CD4-positive, alpha-beta T cell treated with Interleukin-6 at 100 ng/mL for 8 hours (primary cell): ENCODE results near the gene SMOC2.

Source experiments
- DNase-seq: peaks from one replicate; pipeline ENCODE4 v3.0.0-alpha.2; 2020; ENCODE audit warnings: mixed read lengths, low spot score

Gene SMOC2, protein sequence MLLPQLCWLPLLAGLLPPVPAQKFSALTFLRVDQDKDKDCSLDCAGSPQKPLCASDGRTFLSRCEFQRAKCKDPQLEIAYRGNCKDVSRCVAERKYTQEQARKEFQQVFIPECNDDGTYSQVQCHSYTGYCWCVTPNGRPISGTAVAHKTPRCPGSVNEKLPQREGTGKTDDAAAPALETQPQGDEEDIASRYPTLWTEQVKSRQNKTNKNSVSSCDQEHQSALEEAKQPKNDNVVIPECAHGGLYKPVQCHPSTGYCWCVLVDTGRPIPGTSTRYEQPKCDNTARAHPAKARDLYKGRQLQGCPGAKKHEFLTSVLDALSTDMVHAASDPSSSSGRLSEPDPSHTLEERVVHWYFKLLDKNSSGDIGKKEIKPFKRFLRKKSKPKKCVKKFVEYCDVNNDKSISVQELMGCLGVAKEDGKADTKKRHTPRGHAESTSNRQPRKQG

DNA sequence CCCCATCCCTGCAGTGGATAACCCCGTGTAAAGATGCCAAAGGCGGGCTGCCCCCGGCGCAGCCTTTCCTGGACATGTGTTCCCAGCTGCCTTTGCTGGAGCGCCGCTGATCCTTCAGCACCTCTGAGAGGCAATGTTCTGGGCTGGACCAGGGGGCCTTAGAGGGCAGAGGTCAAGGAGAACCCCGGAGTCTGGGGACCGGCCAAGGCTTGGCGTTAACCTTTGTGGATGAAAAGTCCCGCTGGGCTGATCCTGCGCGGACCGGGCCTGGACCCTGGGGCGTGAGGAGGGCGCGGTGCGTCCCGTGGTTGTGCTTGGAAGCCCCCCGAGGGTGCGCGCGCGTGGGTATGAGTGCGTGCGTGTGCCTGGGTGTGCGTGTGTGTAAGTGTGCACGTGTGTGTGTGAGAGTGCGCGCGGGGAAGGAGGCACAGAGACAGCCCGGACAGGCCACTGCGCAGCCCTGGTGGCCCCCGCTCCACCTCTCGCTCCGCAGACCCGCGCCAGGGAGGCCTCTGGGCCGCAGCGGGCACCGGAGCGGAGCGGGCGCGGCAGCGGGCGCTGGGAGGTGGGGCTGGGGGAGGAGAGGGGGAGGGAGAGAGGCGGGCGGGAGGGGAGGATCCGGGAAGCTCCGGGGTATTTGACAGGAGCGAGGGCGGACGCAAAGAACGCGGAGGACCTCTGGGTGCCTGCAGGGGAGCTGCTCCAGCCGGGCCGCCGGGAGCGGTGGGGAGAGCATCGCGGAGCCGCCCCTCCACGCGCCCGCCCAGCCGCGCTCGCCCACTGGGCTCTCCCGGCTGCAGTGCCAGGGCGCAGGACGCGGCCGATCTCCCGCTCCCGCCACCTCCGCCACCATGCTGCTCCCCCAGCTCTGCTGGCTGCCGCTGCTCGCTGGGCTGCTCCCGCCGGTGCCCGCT is at the start of gene SMOC2:
SMOC2 (plus strand) TSS at position 665 of the 914 bp plus-strand sequence; CDS start at position 852, 187 bp downstream.
- DNase-seq: no peak

DNA sequence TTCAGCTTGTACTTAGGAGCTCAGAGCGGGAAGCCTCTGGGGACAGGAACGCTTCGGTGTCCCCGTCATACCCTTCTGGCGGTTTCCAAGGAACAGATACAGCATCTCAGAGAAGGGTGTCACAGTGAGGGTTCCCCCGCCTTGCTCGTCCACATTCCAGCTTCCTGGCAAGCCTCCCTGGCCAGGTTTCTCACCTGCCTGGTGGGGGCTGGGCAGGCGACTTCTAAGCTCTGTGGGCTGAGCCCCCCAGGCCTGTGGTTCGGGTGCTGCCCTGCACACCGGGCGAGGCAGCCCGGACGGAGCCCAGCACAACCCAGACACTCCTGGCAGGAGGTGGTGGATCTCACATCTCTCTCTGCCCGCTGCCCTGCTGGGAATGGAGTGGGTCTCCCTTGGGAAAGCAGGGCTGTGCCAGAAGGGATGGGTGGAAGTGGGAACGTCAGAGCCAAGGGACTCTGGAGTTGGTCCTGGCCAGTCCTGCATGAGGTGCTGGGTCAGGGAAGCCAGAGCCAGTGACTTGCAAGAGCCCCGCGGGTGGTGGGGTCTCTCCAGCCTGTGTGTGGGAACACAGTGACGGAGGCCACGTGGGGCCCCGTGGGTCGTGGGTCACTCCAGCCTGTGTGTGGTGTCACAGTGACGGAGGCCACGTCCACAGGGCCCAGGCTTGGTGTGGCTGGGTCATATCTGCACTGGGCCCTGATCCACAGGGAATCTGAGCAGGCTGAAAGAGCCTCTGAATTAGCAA is 47.7 kb upstream of the SMOC2 start:
- DNase-seq: no peak

DNA sequence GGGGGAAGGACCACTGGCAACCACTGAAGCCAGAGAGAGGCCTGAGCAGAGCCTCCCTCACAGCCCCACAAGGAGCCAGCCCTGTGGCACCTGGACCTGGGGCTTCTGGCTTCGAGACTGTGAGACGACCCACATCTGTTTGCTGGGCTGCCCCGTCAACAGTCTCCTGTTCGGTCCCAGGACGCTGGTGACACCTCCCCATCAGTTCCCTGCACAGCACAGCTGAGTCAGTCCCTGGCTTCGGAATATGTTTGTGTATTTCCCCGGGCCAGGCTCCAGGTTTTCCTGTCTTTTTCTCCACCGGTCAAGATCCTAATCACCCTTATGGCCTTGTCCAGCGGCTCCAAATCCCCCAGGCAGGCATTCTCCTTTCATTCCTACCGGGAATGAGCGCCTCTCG is 46.4 kb upstream of the SMOC2 start:
- no peak for DNase-seq

DNA sequence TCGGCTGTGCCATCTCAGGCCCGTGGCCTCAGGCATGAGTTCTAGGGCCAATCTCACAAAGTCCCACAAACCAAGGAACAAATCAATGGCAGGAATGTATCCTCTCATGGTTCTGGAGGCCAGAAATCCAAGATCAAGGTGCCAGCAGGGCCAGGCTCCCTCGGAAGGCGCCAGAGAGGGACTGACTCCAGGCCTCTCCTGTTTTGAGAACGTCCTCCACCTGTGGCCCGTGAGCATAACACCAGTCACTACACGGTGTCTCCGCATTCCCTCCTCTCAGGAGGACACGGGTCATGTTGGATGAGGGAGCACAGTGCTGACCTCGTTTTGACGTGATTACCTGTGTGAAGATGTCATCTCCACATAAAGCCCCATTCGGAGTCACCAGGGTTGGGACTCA is 45.0 kb upstream of the SMOC2 start:
- no peak for DNase-seq

DNA sequence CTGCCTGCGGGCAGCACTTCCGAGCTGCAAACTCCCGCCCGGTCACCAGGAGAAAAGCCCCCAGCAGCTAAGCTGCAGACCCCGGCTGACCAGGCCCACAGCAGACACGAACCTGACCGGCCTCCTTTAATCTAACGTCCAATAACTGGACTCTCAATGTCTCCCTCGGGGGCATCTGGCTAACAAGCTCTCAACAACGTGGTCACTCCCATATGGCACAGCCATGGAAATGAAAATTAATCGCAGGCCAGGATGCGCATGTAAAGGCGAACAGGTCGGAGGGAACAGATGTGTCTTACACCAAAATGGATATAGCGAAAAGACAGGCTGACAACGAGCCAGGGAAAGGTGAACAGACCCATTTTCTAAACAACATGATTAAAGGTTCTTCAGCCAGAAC is 44.4 kb upstream of the SMOC2 start:
- DNase-seq: no peak

DNA sequence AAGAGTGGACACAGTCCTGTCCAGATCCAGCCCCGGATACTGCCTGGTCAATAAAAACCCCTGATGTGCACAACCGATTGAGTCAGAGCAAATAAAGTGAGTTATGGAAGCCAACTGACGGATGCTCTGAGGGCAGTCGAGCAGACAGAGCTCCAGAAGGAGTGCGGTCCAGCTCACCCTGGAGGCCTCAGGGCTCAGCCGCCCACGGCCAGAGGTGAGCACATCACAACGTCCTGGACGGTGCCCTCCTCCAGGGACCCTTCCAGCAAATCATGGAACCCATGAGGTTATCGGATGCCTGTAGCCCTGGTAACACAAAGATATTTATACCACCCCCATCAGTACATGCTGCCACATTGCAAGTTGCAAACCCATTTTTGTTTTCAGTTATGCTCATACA is 44.0 kb upstream of the SMOC2 start:
- no peak for DNase-seq

DNA sequence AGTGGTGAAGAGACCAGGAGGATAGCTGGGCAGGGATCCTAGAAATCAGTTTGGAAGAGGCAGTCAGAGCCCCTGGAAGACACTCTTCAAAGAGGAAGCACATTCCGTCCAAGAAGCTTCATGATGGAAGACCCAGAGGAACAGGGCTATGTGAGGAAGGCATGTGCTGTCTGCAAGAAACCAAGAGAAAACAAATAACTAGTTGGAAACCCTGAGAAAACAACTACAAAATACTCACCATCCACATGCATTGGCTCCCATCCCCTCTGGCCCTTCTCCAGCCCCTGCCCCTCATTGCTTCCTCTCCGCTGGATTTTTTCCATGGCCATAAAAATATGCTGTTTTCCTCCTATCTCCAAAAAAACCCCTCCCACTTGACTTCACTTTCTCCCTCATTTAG is 40.9 kb upstream of the SMOC2 start:
- DNase-seq: no peak

DNA sequence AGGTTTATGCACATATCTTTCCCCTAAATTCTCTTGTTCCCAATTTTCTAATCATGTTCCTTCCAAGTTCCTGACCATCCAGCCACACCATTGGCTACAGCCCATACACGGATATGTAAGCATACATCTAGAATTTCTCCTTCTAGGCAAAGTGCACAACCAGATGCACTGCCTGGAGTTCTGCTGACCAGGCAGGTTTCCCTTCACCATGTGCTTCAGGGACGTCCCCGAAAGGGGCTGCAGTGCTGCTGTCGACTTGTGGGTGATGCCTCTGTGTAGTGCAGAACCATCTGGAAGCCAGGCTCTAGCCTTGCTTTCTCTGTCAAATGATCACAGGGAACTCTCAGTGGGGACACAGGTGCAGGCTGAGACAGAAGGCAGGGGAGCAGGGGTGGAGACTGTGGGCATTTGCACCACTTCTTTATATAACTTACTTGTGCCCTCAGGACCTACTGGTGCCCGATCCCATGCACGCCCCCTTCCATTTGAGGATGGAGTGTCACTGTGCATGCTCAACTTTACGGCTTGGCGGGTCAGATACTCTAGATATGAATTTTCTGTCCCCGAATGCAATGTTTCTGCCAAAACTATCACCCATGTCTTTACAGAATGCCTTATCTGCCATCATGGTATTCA is 37.5 kb upstream of the SMOC2 start:
- DNase-seq: no peak

DNA sequence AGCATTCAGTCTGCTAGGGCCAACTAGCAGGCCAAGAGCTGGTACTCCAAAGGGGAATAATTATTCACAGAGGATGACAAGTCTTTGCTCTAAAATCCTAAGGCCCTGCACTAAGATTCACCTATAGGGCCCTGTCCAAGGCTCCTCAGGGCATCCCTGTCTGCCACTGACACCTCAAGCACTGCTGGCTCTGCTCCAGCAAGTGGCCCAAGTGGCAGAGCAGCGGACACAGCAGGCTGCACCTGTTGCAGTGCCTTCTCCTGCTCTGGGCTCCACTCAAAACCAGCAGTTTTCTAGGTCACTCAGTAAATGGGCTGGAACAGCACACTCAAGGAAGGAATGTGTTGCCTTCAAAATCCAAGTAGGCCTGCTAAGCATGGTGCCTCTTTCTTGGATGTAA is 36.4 kb upstream of the SMOC2 start:
- no peak for DNase-seq

DNA sequence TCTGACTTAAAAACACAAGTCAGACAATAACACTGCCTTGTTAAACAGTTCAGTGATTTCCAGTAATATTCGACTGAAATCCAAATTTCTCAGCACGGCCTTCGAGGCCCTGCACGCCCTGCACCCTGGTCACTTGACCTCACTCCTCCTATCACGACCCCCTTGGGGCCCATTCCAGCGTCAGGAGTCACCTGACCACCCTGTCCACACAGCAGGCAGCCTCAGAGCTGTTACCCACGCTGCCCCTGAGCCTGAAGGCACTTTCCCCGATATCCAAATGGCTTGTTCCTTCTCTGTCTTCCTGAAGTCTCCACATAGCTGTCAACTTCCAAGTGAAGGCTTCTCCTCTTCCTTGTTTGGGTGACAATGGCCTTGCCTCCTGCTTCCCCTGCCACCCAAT is 33.1 kb upstream of the SMOC2 start:
- no peak for DNase-seq

DNA sequence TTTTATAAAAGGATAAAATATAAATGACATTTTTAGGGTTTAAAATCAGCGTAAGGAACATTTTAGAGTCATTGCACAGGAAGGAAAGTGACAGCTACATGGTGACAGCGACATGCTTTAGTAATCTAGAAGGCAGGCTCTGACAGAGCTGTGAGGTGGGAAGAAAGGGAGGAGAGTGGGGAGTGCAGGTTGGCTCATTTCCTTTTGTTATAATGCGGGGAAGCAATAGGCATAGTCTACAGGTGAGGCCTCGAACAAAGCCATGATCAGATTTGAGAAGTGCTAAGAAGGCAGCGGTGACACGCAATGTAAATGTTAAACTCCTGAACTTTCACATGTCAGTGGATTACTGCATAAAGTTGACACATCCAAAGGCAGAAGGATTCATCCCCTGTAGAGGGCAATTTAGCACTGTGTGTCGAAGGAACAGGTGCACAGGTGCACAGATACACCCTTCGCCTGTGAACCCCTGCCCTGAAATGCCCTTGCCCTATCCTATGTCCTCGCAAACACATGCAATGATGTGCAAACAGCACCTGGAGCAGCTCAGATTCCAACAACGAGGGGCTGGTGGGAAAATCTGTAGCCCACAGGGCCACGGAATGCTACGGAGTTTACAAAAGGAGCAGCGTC is 32.4 kb upstream of the SMOC2 start:
- no peak for DNase-seq

DNA sequence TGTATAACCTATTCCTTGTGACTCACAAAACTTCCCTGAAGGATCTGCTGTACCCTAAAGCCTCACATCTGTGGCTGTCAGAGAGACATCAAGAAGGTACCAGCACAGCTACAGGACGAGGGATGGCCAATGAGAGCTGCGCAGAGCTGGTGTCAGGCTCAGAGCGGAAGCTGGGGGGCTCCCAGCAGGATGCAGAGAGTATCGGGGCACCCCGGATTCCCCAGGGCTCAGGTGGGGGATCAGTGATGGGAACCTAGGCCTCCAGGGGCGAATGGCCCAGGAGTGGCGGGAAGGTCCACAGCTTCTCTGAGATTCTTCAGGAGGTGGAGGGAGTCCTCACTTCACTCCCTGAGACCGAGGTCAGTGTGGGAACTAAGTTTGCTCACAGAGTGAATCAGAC is 30.9 kb upstream of the SMOC2 start:
- no peak for DNase-seq

DNA sequence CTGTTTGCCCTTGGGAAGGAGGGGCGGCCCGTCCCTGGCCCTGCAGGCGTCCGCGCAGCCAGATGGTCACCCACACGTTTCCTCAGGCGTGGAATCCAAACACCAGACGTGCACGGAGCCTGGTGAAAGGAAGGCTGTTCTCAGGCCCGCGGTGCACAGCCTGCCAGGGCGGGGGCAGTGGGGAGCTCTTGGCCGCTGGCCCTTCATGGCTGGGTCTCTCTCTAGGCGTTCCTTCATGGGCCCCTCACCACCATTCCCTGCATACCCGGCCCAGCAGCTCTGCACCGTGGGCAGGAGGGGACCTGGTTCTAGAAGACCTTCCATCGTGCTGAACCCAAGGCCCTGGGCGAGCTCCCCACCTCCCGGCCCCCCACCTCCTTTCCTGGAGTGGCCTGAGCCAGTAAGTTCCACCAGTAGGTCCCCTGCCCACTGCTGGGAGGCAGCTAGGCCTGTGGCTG is 30.4 kb upstream of the SMOC2 start:
- no peak for DNase-seq

DNA sequence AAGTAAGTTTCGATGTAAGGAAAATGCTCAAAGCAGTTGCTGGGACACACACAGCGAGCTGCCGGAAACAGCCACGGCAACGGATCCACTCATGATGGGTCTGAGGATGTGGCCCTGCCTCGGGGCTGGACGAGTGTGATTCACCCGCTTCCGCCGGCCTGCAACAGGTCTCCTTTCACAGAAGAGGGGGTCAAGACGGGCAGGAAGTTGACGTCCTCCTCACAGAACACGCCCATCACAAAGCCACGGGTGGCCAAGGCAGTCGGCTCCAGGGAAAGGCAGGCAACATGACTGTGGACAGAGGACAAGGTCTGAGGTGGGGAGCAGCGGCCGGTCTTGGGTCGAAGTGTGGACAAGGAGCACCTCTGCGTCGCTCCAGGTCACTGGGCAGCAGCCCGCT is 29.9 kb upstream of the SMOC2 start:
- no peak for DNase-seq

DNA sequence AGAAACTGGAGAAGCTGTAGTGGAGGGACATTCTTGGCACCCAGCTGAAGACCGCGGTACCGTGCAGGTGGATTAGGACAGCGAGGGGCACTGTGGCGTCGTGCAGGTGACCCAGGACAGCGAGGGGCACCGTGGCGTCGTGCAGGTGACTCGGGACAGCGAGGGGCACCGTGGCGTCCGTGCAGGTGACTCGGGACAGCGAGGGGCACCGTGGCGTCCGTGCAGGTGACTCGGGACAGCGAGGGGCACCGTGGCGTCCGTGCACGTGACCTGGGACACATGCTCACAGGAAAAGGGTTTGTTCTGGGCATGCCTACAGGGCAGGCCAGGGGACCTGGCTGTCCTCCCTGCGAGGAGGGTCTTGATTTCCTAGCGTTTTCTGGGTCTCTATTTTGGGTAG is 29.2 kb upstream of the SMOC2 start:
- no peak for DNase-seq

DNA sequence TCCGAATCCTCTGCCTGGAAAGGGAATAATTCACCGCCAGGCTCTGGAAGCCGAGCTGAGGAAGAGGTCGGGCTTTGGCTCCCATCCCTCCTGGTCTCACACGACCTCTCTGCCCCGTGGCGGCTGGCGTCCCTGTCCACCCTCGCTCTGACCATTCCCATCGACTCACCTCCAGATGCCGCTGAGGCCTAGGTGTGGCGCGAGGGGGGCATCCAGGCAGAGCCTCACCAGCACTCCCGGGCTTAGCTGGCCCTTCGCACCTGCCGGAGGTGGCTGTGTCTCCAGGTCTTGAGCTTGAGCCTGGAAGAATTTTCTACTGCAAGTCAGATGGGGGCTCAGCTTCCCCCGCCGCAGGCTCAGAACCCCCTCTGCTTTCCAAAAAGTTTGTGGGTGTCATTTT is 28.5 kb upstream of the SMOC2 start:
- DNase-seq: no peak

DNA sequence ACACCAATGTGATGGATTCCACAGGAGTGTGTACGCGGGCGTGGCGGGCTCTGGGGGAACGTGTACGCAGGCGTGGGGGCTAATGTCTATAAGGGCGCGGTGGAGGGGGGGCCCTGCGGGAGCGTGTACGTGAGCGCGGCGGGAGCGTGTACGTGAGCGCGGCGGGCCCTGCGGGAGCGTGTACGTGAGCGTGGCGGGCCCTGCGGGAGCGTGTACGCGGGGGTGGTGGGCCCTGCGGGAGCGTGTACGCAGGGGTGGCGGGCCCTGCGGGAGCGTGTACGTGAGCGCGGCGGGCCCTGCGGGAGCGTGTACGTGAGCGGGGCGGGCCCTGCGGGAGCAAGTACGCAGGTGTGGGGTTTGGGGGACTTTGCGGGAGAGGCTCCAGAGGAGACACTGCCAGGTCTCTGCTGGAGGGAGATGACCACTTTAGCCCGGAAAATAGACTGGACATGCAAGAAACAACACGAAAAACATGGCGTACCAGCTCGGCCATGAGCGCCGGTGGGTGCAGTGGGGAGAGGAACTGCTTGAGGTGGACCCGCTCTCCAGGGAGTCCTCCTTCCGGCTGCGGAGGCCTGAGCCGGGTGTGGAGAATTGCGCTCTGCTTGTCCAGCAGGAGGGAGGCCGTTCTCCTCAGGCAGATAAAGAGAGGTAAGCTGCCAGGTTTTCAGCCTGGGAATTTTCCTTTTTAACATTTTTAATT is 27.8 kb upstream of the SMOC2 start:
- no peak for DNase-seq

DNA sequence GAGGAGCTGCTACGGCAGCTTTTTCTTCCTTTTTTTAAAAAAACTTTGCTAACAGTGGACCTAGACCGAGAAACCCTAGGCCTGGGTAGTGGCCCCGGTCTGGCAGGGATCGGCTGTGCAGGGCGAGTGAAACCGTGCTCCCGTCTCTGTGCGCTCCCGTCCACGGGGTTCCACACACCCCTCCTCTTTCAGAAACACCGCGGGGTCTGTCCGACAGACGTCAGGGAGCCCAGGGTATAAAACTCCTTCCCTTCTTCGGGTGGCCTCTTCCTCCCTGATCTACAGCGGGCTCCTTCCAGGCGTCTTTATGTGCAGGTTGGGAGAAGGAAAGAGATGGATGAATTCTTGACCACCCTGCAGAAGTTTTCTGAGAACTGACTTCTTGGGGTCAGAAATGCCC is 27.1 kb upstream of the SMOC2 start:
- DNase-seq: no peak

DNA sequence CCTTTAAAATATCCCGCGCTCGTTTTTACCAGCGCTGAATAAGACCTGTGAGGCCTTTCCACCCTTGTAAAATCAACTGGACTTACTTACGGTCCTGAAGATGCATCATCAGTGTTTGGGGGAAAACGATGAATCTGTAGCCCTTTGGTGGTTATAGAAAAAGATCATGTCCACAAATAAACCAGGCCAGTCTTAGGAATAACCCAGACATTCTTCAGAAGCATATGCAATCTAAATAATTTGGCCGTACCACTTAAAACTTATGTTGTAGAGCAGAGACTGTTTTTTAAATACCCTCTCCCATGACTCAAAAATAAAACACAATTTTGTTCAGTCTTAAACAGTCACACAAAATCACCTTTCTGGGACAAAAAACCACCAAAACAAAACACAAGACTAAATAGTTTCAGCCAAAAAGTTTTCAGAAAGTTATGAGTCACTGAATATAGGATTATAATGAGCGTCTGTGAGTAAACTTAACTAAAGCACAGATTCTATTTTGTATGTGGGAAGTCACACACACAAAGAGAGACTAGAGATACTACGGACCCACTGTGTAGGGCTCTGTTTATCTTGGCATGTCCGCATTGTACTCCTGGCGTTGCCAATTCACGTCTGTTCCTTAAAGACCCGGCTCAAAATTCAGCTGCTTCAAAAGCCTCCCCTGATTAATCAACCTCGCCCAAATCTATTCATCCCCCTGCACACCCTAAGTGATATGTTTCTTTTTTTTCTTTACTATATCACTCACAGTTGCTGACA is 26.5 kb upstream of the SMOC2 start:
- no peak for DNase-seq
